ENCODE data around the gene CD44. TPM values are rescaled to one million over a fixed set of nuclear protein-coding genes. Genes with fewer than 3 reads are reported as not detected.

Gene CD44
- total RNA-seq, 1 donor from 2014 or later: 613 TPM

DNA sequence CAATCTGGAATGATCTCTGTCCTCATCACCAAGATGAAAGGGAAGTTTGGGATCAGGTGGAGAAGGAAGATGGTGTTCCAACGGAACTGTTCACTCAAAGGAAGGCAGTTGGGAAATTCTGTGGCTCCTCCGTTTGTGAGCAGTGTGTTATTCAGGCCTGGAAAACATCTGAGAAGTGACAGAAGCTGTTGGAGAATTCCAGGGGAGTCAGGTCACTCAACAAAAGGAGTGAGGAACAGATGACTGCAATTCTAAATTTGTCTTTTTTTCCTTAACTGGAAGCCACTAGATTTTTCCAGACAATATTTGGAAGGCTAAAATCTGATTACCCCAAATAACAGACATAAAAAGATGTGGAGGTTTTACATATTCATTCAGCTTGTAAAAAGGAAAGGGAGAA is 107.8 kb downstream of the CD44 start:
- no peak overlapping the region for H3K4me3 ChIP-seq
- intact Hi-C loops (cut with DNase I): no loop called here
- H3K27me3 ChIP-seq (ENCODE audit: low read depth): no peaks in the 10 kb centered on the region
- peaks cover 8% of the 10 kb centered on the region for H3K4me1 ChIP-seq
- H3K36me3 ChIP-seq: no peaks in the 10 kb centered on the region
- TF ChIP-seq, protein P1, sequence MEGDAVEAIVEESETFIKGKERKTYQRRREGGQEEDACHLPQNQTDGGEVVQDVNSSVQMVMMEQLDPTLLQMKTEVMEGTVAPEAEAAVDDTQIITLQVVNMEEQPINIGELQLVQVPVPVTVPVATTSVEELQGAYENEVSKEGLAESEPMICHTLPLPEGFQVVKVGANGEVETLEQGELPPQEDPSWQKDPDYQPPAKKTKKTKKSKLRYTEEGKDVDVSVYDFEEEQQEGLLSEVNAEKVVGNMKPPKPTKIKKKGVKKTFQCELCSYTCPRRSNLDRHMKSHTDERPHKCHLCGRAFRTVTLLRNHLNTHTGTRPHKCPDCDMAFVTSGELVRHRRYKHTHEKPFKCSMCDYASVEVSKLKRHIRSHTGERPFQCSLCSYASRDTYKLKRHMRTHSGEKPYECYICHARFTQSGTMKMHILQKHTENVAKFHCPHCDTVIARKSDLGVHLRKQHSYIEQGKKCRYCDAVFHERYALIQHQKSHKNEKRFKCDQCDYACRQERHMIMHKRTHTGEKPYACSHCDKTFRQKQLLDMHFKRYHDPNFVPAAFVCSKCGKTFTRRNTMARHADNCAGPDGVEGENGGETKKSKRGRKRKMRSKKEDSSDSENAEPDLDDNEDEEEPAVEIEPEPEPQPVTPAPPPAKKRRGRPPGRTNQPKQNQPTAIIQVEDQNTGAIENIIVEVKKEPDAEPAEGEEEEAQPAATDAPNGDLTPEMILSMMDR (IDR thresholded peaks at IDR 0.05): no peak
- H3K9me3 ChIP-seq: no peaks in the 10 kb centered on the region
- no peak overlapping the region for H3K27ac ChIP-seq
- no peak for DNase-seq
- no peak for ATAC-seq

- TF ChIP-seq, protein P1 (IDR thresholded peaks at IDR 0.05): no peak
- peaks cover 8% of the 10 kb centered on the region for H3K4me1 ChIP-seq
These were observed 108.5 kb downstream of the CD44 start for GRCh38 chr11:35247428-35247827.

DNA sequence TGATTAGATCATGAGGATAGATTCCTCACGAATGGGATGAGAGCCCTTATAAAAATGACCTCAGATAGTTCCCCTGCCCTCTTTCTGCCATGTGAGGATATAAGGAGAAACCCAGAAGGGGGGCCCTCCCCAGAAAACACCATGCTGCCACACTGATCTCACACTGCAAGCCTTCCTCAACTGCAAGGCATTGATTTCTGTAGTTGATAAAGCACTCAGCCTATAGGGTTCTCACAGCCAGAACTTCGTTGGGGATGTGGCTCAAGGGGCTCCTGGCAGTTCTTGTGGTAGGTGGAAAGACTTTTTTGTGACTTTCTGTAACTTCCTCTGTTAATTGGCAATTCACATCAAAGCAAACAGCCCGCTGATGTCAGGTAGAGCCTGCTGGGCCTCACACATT is 108.9 kb downstream of the CD44 start:
- intact Hi-C loops (cut with DNase I): no loop called here
- TF ChIP-seq, protein P1 (IDR thresholded peaks at IDR 0.05): no peak
- H3K4me3 ChIP-seq: no peak overlapping the region
- no peaks in the 10 kb centered on the region for H3K27me3 ChIP-seq (ENCODE audit: low read depth)
- ATAC-seq: peak in 1 of 2 donors; percentile 44
- no peak for DNase-seq
- no peaks in the 10 kb centered on the region for H3K9me3 ChIP-seq
- H3K27ac ChIP-seq: no peak overlapping the region
- H3K4me1 ChIP-seq: peaks cover 8% of the 10 kb centered on the region
- H3K36me3 ChIP-seq: no peaks in the 10 kb centered on the region

More at GRCh38 chr11:35247428-35247827, 108.5 kb downstream of the CD44 start:
- Histone ChIP-seq H3K4me3 (no peak overlapping the region), H3K27me3 (ENCODE audit: low read depth) (no peaks in the 10 kb centered on the region), H3K36me3 (no peaks in the 10 kb centered on the region), H3K9me3 (no peaks in the 10 kb centered on the region), H3K27ac (no peak overlapping the region)
- peak; percentile 75 to 79 for ATAC-seq
- DNase-seq: no peak
- intact Hi-C loops (cut with DNase I): no loop called here

GRCh38 chr11:35248558-35249323 is 109.8 kb downstream of the CD44 start:
- no peaks in the 10 kb centered on the region for H3K27me3 ChIP-seq (ENCODE audit: low read depth)
- TF ChIP-seq, protein P1 (IDR thresholded peaks at IDR 0.05): no peak
- no peak for DNase-seq
- peaks cover 8% of the 10 kb centered on the region for H3K4me1 ChIP-seq
- no peaks in the 10 kb centered on the region for H3K36me3 ChIP-seq
- intact Hi-C loops (cut with DNase I): no loop called here
- H3K4me3 ChIP-seq: no peak overlapping the region
- H3K9me3 ChIP-seq: no peaks in the 10 kb centered on the region
- peak in 1 of 2 donors; percentile 57 for ATAC-seq
- H3K27ac ChIP-seq: no peak overlapping the region

DNA sequence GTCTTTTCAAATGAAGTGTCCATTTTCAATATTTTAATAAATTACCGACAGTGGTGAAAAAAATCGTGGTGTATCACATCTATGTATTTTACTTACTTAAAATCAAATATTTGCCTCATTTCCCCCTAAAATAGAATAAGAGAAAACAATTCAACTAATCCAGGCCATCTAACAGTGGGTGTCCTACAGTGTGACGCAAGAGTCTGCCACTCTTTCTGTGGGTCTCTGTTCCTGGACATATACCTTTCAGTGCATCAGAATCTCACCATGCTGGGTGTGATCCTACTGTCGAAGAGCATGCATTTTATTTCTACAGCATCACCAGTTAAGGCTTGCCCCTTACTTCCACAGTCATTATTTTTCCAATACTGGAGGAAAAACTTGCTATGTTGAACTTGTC is 111.2 kb downstream of the CD44 start:
- TF ChIP-seq, protein P1 (IDR thresholded peaks at IDR 0.05): no peak
- Histone ChIP-seq H3K4me3 (no peak overlapping the region), H3K27me3 (ENCODE audit: low read depth) (no peaks in the 10 kb centered on the region), H3K36me3 (no peaks in the 10 kb centered on the region), H3K4me1 (peaks cover 8% of the 10 kb centered on the region), H3K9me3 (no peaks in the 10 kb centered on the region), H3K27ac (no peak overlapping the region)
- intact Hi-C loops (cut with DNase I): no loop called here
- DNase-seq: no peak
- ATAC-seq: no peak
